K562 (cell line): ENCODE measurements around the gene COMP. TPM values are rescaled to one million over a fixed set of nuclear protein-coding genes. Genes with fewer than 3 reads are reported as not detected.

ENCODE experiments used
- CHD4 ChIP-seq: fragments of 200-600 bp; sonication (generic); IDR thresholded peaks from 3 replicates; pipeline ENCODE4 v1.6.1; 2012; ENCODE audit warnings: low read depth, mild to moderate bottlenecking, mixed read lengths, low read length, inconsistent platforms; ENCODE audit not compliant: insufficient read depth, insufficient replicate concordance, poor library complexity, severe bottlenecking
- polyA plus RNA-seq, 8 experiments: library from polyadenylated mRNA; depleted of rRNA in 4 of 8; stranded (reverse) in 5 of 8; unstranded in 3 of 8; fragments of >200 nt; fragmentation: Nextera tagmentation in 2 of 8; fragmentation: Illumina TruSeq in 1 of 8; extraction: Ambion mirVana in 2 of 8; extraction: Trizol in 1 of 8; gene quantifications; 2 replicates each; pipeline versions ENCODE4 v1.2.1 to v1.2.3, GENCODE V29; 2011 to 2014; ENCODE audit warnings: inconsistent platforms in 1 of 8, missing spikeins in 1 of 8
- total RNA-seq, 7 experiments: library from RNA; depleted of rRNA in 6 of 7; stranded (reverse); fragments of >200 nt in 6 of 7; fragmentation: Illumina TruSeq in 2 of 7; extraction: Trizol in 2 of 7; gene quantifications; 2 replicates each; pipeline versions ENCODE4 v1.2.1 to v1.2.3, GENCODE V29; 2011 to 2021; ENCODE audit warnings: low replicate concordance in 1 of 7
- TF ChIP-seq, protein P1 (sequence below), 2 experiments: fragments of 450-650 bp; formaldehyde crosslinking in 1 of 2; IDR thresholded peaks; 2 replicates each; pipeline versions ENCODE4 v1.4.0 to v1.6.1; 2014 to 2020; ENCODE audit warnings: mild to moderate bottlenecking in 2 of 2, borderline replicate concordance in 1 of 2, low read depth in 1 of 2

Gene COMP
- total and polyA plus RNA-seq, 9 of the 15 experiments (the other 6 are each of a cell fraction or from before 2014, with no cell fraction given), result 0.07 TPM; not detected in 8

GRCh38 chr19:18735324-18735723, 55.8 kb downstream of the COMP start (continued):
- TF ChIP-seq CHD4, result no peak
- TF ChIP-seq, protein P1, sequence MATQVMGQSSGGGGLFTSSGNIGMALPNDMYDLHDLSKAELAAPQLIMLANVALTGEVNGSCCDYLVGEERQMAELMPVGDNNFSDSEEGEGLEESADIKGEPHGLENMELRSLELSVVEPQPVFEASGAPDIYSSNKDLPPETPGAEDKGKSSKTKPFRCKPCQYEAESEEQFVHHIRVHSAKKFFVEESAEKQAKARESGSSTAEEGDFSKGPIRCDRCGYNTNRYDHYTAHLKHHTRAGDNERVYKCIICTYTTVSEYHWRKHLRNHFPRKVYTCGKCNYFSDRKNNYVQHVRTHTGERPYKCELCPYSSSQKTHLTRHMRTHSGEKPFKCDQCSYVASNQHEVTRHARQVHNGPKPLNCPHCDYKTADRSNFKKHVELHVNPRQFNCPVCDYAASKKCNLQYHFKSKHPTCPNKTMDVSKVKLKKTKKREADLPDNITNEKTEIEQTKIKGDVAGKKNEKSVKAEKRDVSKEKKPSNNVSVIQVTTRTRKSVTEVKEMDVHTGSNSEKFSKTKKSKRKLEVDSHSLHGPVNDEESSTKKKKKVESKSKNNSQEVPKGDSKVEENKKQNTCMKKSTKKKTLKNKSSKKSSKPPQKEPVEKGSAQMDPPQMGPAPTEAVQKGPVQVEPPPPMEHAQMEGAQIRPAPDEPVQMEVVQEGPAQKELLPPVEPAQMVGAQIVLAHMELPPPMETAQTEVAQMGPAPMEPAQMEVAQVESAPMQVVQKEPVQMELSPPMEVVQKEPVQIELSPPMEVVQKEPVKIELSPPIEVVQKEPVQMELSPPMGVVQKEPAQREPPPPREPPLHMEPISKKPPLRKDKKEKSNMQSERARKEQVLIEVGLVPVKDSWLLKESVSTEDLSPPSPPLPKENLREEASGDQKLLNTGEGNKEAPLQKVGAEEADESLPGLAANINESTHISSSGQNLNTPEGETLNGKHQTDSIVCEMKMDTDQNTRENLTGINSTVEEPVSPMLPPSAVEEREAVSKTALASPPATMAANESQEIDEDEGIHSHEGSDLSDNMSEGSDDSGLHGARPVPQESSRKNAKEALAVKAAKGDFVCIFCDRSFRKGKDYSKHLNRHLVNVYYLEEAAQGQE (IDR thresholded peaks at IDR 0.05; ENCODE audit: borderline replicate concordance), result no peak
- TF ChIP-seq, protein P1 (CRISPR knock-in tag; IDR thresholded peaks at IDR 0.05; ENCODE audit: low read depth), result no peak
- TF ChIP-seq, all 486 proteins: peak for 0
